Sigmoid colon (tissue), 7 donors: ENCODE results near the gene GPS2. TPM values are rescaled to one million over a fixed set of nuclear protein-coding genes. Genes with fewer than 3 reads are reported as not detected.
A peak's percentile ranks its signal among the peaks of the same experiment; 100 is the strongest.

Source experiments
- DNase-seq: peaks from one replicate; pipeline ENCODE4 v3.0.0-alpha.2; 2019
- H3K27ac ChIP-seq, 4 donors: fragments of 200-600 bp; sonication (generic); one replicate each; pipeline ENCODE4 v1.5.1; 2016 to 2019; ENCODE audit warnings: mild to moderate bottlenecking in 1 of 4
- H3K27me3 ChIP-seq, 3 donors: fragments of 200-600 bp; sonication (generic); one replicate each; pipeline ENCODE4 v1.5.1; 2019; ENCODE audit warnings: mild to moderate bottlenecking in 1 of 3
- H3K36me3 ChIP-seq, 4 donors: fragments of 200-600 bp; sonication (generic); one replicate each; pipeline ENCODE4 v1.5.1; 2016 to 2019
- H3K4me1 ChIP-seq, 4 donors: fragments of 200-600 bp; sonication (generic); one replicate each; pipeline ENCODE4 v1.5.1; 2017 to 2019
- H3K4me3 ChIP-seq, 4 donors: fragments of 200-600 bp; sonication (generic); one replicate each; pipeline ENCODE4 v1.5.1; 2017 to 2019; ENCODE audit warnings: mild to moderate bottlenecking in 2 of 4, moderate library complexity in 1 of 4
- H3K9me3 ChIP-seq, 4 donors: fragments of 200-600 bp in 3 of 4; sonication (generic) in 3 of 4; one replicate each; pipeline versions ENCODE4 v1.5.1 to v1.6.1; 2013 to 2019
- CTCF ChIP-seq, 4 experiments: fragments of 450-650 bp in 3 of 4; fragments of 200-600 bp in 1 of 4; IDR thresholded peaks; one replicate each; pipeline ENCODE4 v1.5.1; 2016 to 2019; ENCODE audit warnings: antibody characterized with exemption in 4 of 4, mild to moderate bottlenecking in 3 of 4, moderate library complexity in 2 of 4
- EP300 ChIP-seq, 4 donors: sonication (generic); formaldehyde crosslinking; IDR thresholded peaks; one replicate each; pipeline ENCODE4 v1.6.1; 2017; ENCODE audit warnings: antibody characterized with exemption in 4 of 4
- POLR2A ChIP-seq, 2 donors: fragments of 450-650 bp; IDR thresholded peaks; one replicate each; pipeline ENCODE4 v1.6.1; 2016; ENCODE audit warnings: antibody characterized with exemption in 2 of 2, mild to moderate bottlenecking in 2 of 2, moderate library complexity in 2 of 2
- POLR2AphosphoS5 ChIP-seq, 4 donors: sonication (generic); formaldehyde crosslinking; IDR thresholded peaks; one replicate each; pipeline ENCODE4 v1.6.1; 2017; ENCODE audit warnings: antibody characterized with exemption in 4 of 4
- WGBS, 2 donors: extraction: QIAGEN DNeasy Blood & Tissue Kit; methylation state at CpG; one replicate each; pipeline ENCODE4 v1.1.7; 2013; 5-methylcytosine and 5-hydroxymethylcytosine counted together
- intact Hi-C: fragments of 100-400 bp; cut with DNase I; formaldehyde crosslinking; loops from one replicate; pipeline ENCODE4 v1.15.1; 2023
- polyA plus RNA-seq, 3 donors: library from polyadenylated mRNA; stranded (reverse); fragments of 200-250 nt; gene quantifications; one replicate each; pipeline ENCODE4 v1.2.3, GENCODE V29; 2013
- total RNA-seq, 4 donors: library from RNA; depleted of rRNA; stranded (reverse); fragments of >200 nt; gene quantifications; one replicate each; pipeline ENCODE4 v1.1.0, GENCODE V29; 2016
- donor health status: healthy with polysubstance abuse.
- donor health status: Bipolar disorder and iron deficiency.
- donor health status: healthy.

The GPS2 gene
- total and polyA plus RNA-seq, 7 donors, result 67.9 to 114 (median 84.2) TPM

GRCh38 chr17:7328840-7329373 lies 13.7 kb upstream of the GPS2 start, which contains the start of gene NEURL4:
TSS of gene NEURL4 (minus strand) at chr17:7329335. CDS start at chr17:7329312, 23 bp downstream.
- no peak for DNase-seq
- Histone ChIP-seq H3K36me3 (peaks cover 0 to 29% (median 9%) of the 10 kb centered on the region in 4 donors), H3K4me1 (peaks cover 0 to 31% (median 20%) of the 10 kb centered on the region in 4 donors), H3K4me3 (peak within 1 kb of the TSS; percentile 69 to 93 (median 83)), H3K27me3 (no peaks in the 10 kb centered on the region), H3K9me3 (no peaks in the 10 kb centered on the region), H3K27ac (peak within 1 kb of the TSS; percentile 88 to 94 (median 94))
- TF ChIP-seq EP300 (IDR thresholded peaks at IDR 0.05) (no peak), CTCF (IDR thresholded peaks at IDR 0.05) (no peak), POLR2AphosphoS5 (IDR thresholded peaks at IDR 0.05) (peak in 1 of 4 donors; percentile 3), POLR2A (IDR thresholded peaks at IDR 0.05) (no peak)
- 0 to 1% methylated on average over 50 of the region's 50 CpGs for WGBS, 2 donors
- intact Hi-C loops, result loop anchor here (1.0 to 2.0 kb wide), 4 partner anchors 14 to 232 kb away; partner anchors contain the start of genes EIF5A, GPS2 and SENP3

GRCh38 chr17:7328009-7328408 lies 12.8 kb upstream of the GPS2 start:
- no peak overlapping the region for H3K4me3 ChIP-seq
- peaks cover 6 to 38% (median 18%) of the 10 kb centered on the region in 4 donors for H3K36me3 ChIP-seq
- H3K9me3 ChIP-seq, result no peaks in the 10 kb centered on the region
- TF ChIP-seq EP300 (IDR thresholded peaks at IDR 0.05), result no peak
- no peak for TF ChIP-seq POLR2AphosphoS5 (IDR thresholded peaks at IDR 0.05)
- no peak for TF ChIP-seq CTCF (IDR thresholded peaks at IDR 0.05)
- TF ChIP-seq POLR2A (IDR thresholded peaks at IDR 0.05), result no peak
- peak overlapping the region in 3 of 4 donors; percentile 88 to 94 (median 93) for H3K27ac ChIP-seq
- DNase-seq, result no peak
- no peaks in the 10 kb centered on the region for H3K27me3 ChIP-seq
- WGBS, 2 donors, result 67 to 75% methylated on average over 1 of the region's 1 CpG
- intact Hi-C loops, result loop anchor here (2.0 kb wide), 1 partner anchor 233 kb away; the partner anchor contains the start of gene SENP3
- peaks cover 0 to 28% (median 20%) of the 10 kb centered on the region in 4 donors for H3K4me1 ChIP-seq

GRCh38 chr17:7327501-7327900 lies 12.3 kb upstream of the GPS2 start:
- intact Hi-C loops, result no loop called here
- WGBS, 2 donors, result 84 to 92% methylated on average over 17 of the region's 17 CpGs
- H3K4me1 ChIP-seq, result peaks cover 0 to 27% (median 20%) of the 10 kb centered on the region in 4 donors
- H3K27ac ChIP-seq, result no peak overlapping the region
- H3K27me3 ChIP-seq, result no peaks in the 10 kb centered on the region
- no peaks in the 10 kb centered on the region for H3K9me3 ChIP-seq
- TF ChIP-seq POLR2AphosphoS5 (IDR thresholded peaks at IDR 0.05) (no peak), POLR2A (IDR thresholded peaks at IDR 0.05) (no peak), EP300 (IDR thresholded peaks at IDR 0.05) (no peak)
- no peak overlapping the region for H3K4me3 ChIP-seq
- H3K36me3 ChIP-seq, result peaks cover 11 to 43% (median 23%) of the 10 kb centered on the region in 4 donors
- no peak for DNase-seq

- no peak overlapping the region for H3K27ac ChIP-seq
- H3K4me1 ChIP-seq, result peaks cover 0 to 24% (median 20%) of the 10 kb centered on the region in 4 donors
- DNase-seq, result no peak
- no peak for TF ChIP-seq CTCF (IDR thresholded peaks at IDR 0.05)
- TF ChIP-seq POLR2A (IDR thresholded peaks at IDR 0.05), result no peak
- no peak for TF ChIP-seq EP300 (IDR thresholded peaks at IDR 0.05)
- TF ChIP-seq POLR2AphosphoS5 (IDR thresholded peaks at IDR 0.05), result no peak
- H3K36me3 ChIP-seq, result peaks cover 16 to 48% (median 28%) of the 10 kb centered on the region in 4 donors
- H3K27me3 ChIP-seq, result no peaks in the 10 kb centered on the region
- intact Hi-C loops, result no loop called here
- WGBS, 2 donors, result 89 to 93% methylated on average over 7 of the region's 7 CpGs
- H3K4me3 ChIP-seq, result no peak overlapping the region
- H3K9me3 ChIP-seq, result no peaks in the 10 kb centered on the region
Measured at GRCh38 chr17:7327056-7327455, 11.9 kb upstream of the GPS2 start.

GRCh38 chr17:7326186-7326585 lies 11.0 kb upstream of the GPS2 start:
- peaks cover 0 to 24% (median 20%) of the 10 kb centered on the region in 4 donors for H3K4me1 ChIP-seq
- peaks cover 22 to 57% (median 36%) of the 10 kb centered on the region in 4 donors for H3K36me3 ChIP-seq
- no peak overlapping the region for H3K27ac ChIP-seq
- DNase-seq, result no peak
- TF ChIP-seq CTCF (IDR thresholded peaks at IDR 0.05), result no peak
- no peak for TF ChIP-seq POLR2AphosphoS5 (IDR thresholded peaks at IDR 0.05)
- TF ChIP-seq EP300 (IDR thresholded peaks at IDR 0.05), result no peak
- TF ChIP-seq POLR2A (IDR thresholded peaks at IDR 0.05), result no peak
- H3K9me3 ChIP-seq, result no peaks in the 10 kb centered on the region
- intact Hi-C loops, result no loop called here
- WGBS, 2 donors, result 94 to 95% methylated on average over 11 of the region's 11 CpGs
- no peak overlapping the region for H3K4me3 ChIP-seq
- no peaks in the 10 kb centered on the region for H3K27me3 ChIP-seq
